GM06990 (cell line): ENCODE results near the gene PSMA2.
A peak's percentile ranks its signal among the peaks of the same experiment; 100 is the strongest.

ENCODE experiments used
- DNase-seq: peaks from one replicate; pipeline ENCODE4 v3.0.0-alpha.2; 2011; ENCODE audit not compliant: insufficient read length; ENCODE audit errors: extremely low read depth
- H3K27me3 ChIP-seq: replicated peaks from 2 replicates; pipeline ENCODE4 v1.6.0; 2011; ENCODE audit warnings: low read length; ENCODE audit not compliant: control insufficient read depth, insufficient read depth
- H3K36me3 ChIP-seq: 2 replicates; pipeline ENCODE4 v1.5.1; 2011; ENCODE audit warnings: low read length; ENCODE audit not compliant: control insufficient read depth, insufficient read depth
- H3K4me3 ChIP-seq: replicated peaks from 2 replicates; pipeline ENCODE4 v1.5.1; 2011; ENCODE audit warnings: low read depth, mild to moderate bottlenecking, control low read depth, low read length
- TF ChIP-seq, protein P1 (sequence below): IDR thresholded peaks from 2 replicates; pipeline ENCODE4 v1.5.1; 2011; ENCODE audit warnings: low read length, control low read depth, mild to moderate bottlenecking, inconsistent platforms; ENCODE audit not compliant: insufficient read depth, poor library complexity, severe bottlenecking

The PSMA2 gene

DNA sequence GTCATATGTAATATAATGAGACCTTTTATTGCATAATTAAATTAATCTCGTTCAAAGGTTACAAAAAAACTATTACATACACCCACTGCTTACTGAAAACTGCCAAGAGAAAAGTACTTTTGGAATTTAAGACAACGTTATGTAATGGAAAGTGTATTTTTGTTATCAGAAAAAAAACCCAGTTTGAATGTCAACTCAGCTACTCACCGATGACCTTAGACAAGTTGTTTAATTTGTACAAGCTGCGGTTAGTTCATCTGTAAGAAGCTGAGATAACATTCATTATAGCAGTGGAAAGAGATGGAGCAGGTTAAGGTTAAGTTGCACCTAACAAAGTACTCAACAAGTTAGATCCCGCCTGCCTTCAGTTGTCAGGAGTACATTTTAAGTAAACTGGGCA lies 1.1 kb downstream of the PSMA2 start:
- H3K27me3 ChIP-seq, result no peaks in the 10 kb centered on the region
- peaks cover 2% of the 10 kb centered on the region; the same call in 1 of the 2 replicates for H3K36me3 ChIP-seq
- peak overlapping the region; percentile 100 for H3K4me3 ChIP-seq
- TF ChIP-seq, protein P1, sequence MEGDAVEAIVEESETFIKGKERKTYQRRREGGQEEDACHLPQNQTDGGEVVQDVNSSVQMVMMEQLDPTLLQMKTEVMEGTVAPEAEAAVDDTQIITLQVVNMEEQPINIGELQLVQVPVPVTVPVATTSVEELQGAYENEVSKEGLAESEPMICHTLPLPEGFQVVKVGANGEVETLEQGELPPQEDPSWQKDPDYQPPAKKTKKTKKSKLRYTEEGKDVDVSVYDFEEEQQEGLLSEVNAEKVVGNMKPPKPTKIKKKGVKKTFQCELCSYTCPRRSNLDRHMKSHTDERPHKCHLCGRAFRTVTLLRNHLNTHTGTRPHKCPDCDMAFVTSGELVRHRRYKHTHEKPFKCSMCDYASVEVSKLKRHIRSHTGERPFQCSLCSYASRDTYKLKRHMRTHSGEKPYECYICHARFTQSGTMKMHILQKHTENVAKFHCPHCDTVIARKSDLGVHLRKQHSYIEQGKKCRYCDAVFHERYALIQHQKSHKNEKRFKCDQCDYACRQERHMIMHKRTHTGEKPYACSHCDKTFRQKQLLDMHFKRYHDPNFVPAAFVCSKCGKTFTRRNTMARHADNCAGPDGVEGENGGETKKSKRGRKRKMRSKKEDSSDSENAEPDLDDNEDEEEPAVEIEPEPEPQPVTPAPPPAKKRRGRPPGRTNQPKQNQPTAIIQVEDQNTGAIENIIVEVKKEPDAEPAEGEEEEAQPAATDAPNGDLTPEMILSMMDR, result no peak
- DNase-seq, result no peak

DNA sequence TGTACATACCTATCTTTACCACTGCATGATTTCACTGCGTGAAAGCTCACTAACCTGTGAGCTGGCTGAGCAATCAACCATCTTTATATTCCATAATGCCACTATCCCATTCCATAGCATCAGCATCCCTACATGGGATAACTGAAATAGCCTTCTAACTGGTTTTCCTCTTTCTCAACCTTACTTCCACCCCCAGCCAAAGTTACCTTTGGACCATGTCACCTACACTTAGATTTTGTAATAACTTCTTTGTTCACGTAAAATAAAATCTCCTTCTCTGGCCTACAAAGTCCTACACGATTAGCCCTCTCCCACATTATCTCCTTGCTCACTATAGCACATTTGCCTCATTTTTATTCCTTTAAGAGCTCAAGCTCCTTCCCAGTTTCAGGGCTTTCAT lies 2.5 kb downstream of the PSMA2 start:
- peak overlapping the region; percentile 100; the same call in 1 of the 2 replicates for H3K4me3 ChIP-seq
- no peak for DNase-seq
- TF ChIP-seq, protein P1, result no peak
- H3K36me3 ChIP-seq, result peaks cover 3% of the 10 kb centered on the region
- no peaks in the 10 kb centered on the region for H3K27me3 ChIP-seq

DNA sequence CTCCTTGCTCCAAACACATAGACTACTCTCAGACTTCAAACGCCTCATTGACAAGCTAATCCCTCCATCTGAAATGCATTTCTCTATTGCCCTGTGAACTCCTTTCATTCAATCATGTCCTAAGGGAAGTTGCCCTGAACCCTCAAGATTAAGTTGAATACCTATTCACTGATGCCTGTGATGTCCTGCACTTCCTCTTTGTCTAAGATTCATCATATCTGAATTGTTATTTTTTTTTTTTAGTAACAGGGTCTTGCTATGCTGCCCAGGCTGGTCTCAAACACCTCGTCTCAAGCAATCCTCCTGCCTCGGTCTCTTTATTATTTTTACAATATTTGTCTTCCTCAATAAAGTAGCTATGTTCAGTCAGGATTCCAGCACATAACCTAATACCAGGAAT lies 3.2 kb downstream of the PSMA2 start:
- no peaks in the 10 kb centered on the region for H3K27me3 ChIP-seq
- no peak for DNase-seq
- peaks cover 3% of the 10 kb centered on the region for H3K36me3 ChIP-seq
- TF ChIP-seq, protein P1, result no peak
- no peak overlapping the region for H3K4me3 ChIP-seq

DNA sequence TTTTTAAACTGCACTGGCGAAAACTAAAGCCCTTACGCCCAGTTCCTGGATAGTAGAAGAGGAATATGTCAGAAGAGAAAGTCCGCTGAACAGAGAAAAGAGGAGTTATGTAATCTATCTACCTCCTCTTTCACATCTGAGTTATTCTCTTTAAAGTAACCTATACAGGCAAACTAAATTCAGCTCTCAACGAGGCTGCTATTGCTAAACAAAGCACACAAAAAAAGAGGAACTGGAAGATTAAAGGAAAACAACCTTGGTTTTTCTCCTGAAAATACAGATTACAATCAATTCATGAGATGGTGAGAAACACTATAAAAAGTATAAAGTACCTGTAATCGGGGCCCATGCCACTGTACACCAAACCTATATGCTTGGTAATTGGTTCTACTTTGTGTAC lies 5.8 kb downstream of the PSMA2 start:
- DNase-seq, result no peak
- TF ChIP-seq, protein P1, result no peak
- peaks cover 4% of the 10 kb centered on the region for H3K36me3 ChIP-seq
- H3K27me3 ChIP-seq, result no peaks in the 10 kb centered on the region
- H3K4me3 ChIP-seq, result no peak overlapping the region

DNA sequence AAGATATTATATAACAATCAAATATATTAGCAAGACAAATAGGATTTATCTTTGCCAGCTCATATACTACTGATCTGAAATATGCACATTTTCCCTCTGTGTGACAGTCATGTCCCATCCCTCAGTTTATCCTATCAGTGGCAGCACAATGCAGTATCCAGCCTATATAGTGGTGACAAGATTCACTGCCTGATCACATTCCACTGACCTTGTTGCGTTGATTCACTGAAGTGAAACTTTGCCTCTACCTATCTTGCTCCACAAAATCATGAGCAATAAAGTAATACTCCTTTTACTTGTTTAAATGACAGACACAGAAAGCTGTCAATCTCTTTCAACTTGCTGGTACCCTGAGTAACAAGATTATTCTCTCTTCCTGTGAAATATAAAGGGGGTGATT lies 6.3 kb downstream of the PSMA2 start:
- H3K4me3 ChIP-seq, result no peak overlapping the region; the same call in 1 of the 2 replicates
- H3K36me3 ChIP-seq, result peaks cover 4% of the 10 kb centered on the region
- no peak for DNase-seq
- H3K27me3 ChIP-seq, result no peaks in the 10 kb centered on the region
- TF ChIP-seq, protein P1, result no peak

DNA sequence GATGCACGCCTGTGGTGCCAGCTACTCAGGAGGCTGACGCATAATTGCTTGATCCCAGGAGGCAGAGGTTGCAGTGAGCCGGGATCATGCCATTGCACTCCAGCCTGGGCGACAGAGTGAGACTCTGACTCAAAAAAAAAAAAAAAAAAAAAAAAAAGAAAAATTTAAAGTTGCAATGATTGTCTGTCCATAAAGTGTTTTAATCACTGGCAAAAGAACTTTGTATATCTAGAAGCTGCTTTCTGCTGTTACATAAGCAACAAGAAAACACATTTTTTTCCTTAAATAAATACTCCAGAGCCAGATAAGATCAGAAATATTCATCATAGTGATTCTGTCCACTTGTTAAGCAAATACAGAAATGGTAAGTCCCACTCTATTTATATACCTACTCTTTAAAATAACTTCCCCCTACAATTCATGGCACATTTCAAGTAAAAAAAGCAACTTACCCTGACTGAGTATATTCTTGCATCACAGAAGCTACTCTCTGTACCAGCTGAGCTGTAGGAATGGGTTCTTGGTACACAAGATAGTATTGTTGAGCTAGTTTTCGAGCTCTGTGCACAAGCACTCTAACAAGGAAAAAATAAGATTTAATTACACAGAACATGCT lies 7.6 kb downstream of the PSMA2 start:
- H3K4me3 ChIP-seq, result no peak overlapping the region
- no peak for DNase-seq
- H3K27me3 ChIP-seq, result no peaks in the 10 kb centered on the region
- H3K36me3 ChIP-seq, result peaks cover 4% of the 10 kb centered on the region
- TF ChIP-seq, protein P1, result no peak
